Kidney epithelial cell (primary cell): ENCODE results near the gene ABLIM1. TPM values are rescaled to one million over a fixed set of nuclear protein-coding genes. Genes with fewer than 3 reads are reported as not detected.

Experiments used
- DNase-seq: peaks from one replicate; pipeline ENCODE4 v3.0.0-alpha.2; 2010; ENCODE audit warnings: low read depth
- H3K27me3 ChIP-seq: 2 replicates; pipeline ENCODE4 v1.6.0; 2011; ENCODE audit warnings: low read length; ENCODE audit not compliant: control insufficient read depth, insufficient read depth
- H3K36me3 ChIP-seq: 2 replicates; pipeline ENCODE4 v1.5.1; 2011; ENCODE audit warnings: low read length; ENCODE audit not compliant: control insufficient read depth, insufficient read depth
- H3K4me3 ChIP-seq: 2 replicates; pipeline ENCODE4 v1.5.1; 2011; ENCODE audit warnings: low read depth, mild to moderate bottlenecking, control low read depth, low read length
- total RNA-seq: library from RNA; depleted of rRNA; stranded (reverse); fragments of >200 nt; gene quantifications from 2 replicates; pipeline ENCODE4 v1.2.3, GENCODE V29; 2015
- TF ChIP-seq, protein P1 (sequence below): IDR thresholded peaks from 2 replicates; pipeline ENCODE4 v1.5.1; 2011; ENCODE audit warnings: mild to moderate bottlenecking, moderate library complexity, low read length, control low read depth, inconsistent platforms; ENCODE audit not compliant: insufficient read depth, poor library complexity, severe bottlenecking

ABLIM1 gene
- total RNA-seq, 1 donor from 2014 or later: 41.9 TPM

DNA sequence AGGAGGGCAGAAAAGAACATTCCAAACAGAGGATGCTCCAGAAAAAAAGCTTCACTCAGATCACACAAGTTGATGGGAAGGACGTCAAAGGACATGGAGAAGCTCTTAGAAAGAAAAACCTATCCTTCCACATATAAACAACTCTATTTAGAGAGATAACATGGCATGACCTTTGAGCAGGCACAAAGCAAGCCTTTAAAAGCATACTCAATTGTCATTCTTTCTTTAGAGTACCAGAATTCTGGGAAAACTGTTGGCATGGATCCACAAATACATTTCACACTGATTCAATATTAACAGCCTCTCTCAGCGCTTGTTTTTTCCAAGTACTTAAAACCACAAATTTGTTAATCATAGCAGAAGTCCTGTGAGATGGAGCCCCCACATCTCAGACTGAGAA, 7.3 kb upstream of the ABLIM1 start:
- H3K36me3 ChIP-seq: no peaks in the 10 kb centered on the region
- no peak for DNase-seq
- H3K4me3 ChIP-seq: no peak overlapping the region
- TF ChIP-seq, protein P1, sequence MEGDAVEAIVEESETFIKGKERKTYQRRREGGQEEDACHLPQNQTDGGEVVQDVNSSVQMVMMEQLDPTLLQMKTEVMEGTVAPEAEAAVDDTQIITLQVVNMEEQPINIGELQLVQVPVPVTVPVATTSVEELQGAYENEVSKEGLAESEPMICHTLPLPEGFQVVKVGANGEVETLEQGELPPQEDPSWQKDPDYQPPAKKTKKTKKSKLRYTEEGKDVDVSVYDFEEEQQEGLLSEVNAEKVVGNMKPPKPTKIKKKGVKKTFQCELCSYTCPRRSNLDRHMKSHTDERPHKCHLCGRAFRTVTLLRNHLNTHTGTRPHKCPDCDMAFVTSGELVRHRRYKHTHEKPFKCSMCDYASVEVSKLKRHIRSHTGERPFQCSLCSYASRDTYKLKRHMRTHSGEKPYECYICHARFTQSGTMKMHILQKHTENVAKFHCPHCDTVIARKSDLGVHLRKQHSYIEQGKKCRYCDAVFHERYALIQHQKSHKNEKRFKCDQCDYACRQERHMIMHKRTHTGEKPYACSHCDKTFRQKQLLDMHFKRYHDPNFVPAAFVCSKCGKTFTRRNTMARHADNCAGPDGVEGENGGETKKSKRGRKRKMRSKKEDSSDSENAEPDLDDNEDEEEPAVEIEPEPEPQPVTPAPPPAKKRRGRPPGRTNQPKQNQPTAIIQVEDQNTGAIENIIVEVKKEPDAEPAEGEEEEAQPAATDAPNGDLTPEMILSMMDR: no peak
- no peaks in the 10 kb centered on the region for H3K27me3 ChIP-seq

DNA sequence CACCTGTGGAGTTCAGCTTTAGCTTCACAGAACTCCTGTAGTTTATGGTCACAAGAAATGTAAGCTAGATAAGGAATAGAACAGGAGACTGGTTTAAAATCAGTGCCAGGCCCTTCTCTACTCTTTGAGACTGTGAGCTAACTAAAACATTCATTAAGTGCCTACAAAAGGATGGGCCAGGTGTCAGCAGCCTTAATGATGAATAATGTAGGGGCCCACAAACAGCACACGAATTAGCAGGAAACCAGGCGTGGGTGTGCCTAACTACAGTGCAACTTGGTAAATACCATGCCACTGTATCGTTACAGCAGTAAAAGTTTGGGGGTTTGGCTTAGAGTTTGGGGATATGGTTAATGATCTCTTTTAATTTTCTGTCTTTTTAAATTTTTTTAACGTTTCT, 6.1 kb upstream of the ABLIM1 start:
- DNase-seq: no peak
- TF ChIP-seq, protein P1: no peak
- Histone ChIP-seq H3K4me3 (no peak overlapping the region), H3K27me3 (no peaks in the 10 kb centered on the region), H3K36me3 (no peaks in the 10 kb centered on the region)

DNA sequence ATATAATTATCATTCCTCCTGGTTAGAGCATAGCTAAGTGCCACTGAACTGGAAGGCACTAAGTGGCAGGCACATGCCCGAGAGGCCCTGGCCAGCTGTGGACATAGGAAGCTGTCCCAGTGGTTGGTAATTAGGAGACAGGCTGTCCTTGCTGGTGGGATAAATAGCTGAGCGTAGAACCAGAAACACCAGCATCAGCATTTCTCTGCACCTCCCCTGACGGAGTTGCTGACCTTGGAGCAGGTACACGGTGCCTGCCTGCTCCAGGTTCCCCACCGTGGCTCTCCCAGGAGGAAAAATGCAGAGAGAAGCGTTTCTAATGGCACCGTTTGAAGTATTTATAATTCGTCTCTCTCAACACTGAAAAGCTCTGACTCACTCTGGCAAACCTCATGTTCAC, 5.6 kb upstream of the ABLIM1 start:
- no peak overlapping the region for H3K4me3 ChIP-seq
- TF ChIP-seq, protein P1: no peak
- no peaks in the 10 kb centered on the region for H3K36me3 ChIP-seq
- H3K27me3 ChIP-seq: no peaks in the 10 kb centered on the region
- DNase-seq: no peak

DNA sequence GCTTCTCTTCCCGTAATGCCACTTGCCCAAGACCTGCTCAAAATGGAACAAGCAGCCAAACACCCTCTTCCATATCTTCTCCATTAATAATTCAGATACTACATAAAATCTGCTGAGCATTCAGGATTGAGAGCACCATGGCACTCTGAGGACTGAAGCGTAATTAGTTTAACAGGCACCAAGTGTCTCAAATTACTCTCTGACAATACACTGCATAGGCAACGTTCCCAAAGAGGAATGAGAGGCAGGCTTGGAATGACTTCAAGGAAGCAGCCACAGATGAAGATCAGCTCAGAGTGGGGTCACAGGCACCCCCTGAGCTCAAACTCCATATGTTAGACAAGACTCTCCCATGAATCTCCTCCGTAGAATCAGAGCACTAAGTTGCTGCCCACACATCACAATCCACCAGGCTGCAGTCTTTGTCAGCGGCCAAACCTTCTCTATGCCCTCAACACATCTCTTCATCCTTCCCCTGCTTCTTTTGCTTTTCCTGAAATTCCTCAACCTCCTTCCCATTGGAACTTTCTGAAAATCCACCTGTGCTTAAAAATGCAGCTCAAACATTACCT, 4.7 kb upstream of the ABLIM1 start:
- TF ChIP-seq, protein P1: no peak
- H3K4me3 ChIP-seq: no peak overlapping the region

DNA sequence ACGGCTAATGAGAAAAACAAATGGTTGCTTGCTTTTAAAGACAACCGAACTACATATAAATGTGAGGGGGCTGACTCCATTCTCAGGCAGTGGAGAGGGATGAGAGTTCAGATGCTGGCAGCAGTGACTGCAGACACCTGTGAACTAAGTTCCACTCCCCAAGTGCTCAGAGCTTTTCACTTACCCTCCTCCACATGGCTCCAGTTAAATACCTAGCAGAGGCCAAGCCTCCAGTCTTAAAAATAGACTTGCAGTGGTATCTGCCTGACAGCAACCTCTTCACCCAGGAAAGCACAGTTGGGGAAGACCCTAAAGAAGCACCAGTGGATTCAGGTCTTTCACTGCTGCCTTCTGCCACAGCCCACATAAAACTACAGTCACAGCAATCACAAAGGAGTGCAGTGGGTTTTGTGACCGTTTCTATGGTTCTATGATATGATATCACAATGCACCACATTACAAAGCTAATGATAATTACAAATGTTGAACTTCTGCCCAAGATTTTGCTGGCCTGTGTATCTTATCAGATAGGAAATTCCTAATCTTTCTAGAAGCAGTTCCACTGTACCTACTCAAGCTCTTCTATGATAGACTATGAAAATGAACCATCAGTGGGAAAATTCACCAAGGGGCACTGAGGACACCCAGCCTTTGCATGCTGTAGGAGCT, 3.3 kb upstream of the ABLIM1 start:
- DNase-seq: no peak
- Histone ChIP-seq H3K27me3 (no peaks in the 10 kb centered on the region), H3K4me3 (no peak overlapping the region), H3K36me3 (no peaks in the 10 kb centered on the region)
- TF ChIP-seq, protein P1: no peak

More for the DNA sequence above, 4.7 kb upstream of the ABLIM1 start:
- no peaks in the 10 kb centered on the region for H3K27me3 ChIP-seq
- DNase-seq: no peak
- H3K36me3 ChIP-seq: no peaks in the 10 kb centered on the region

DNA sequence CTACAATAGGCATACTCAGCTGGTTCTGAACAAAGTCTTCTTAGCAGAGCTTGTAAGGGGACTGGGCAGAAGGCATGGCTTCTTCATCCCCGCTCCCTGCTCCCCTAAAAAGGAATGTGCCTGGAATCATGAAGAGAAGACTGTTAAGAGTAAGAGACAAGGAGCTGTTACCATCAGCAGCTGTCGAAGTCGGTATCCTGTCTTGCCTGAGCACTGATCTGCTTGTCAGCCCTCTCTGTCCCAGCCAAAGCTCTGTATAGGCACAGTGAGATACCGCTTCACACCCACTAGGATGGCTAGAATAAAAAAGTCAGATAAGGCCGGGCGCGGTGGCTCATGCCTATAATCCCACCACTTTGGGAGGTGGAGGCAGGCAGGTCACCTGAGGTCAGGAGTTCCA, 2.4 kb downstream of the ABLIM1 start:
- DNase-seq: no peak
- TF ChIP-seq, protein P1: no peak
- Histone ChIP-seq H3K36me3 (no peaks in the 10 kb centered on the region), H3K27me3 (no peaks in the 10 kb centered on the region), H3K4me3 (no peak overlapping the region)
